ENCODE data around the gene LRMDA.

LRMDA gene

GRCh38 chr10:75449382-75450074 lies 18.1 kb downstream of the LRMDA start:
- DNase-seq: no peak

GRCh38 chr10:75450075-75450445 lies 18.6 kb downstream of the LRMDA start:
- no peak for DNase-seq

GRCh38 chr10:75450644-75451640 lies 19.5 kb downstream of the LRMDA start:
- no peak for DNase-seq

GRCh38 chr10:75451831-75452230 lies 20.4 kb downstream of the LRMDA start:
- no peak for DNase-seq

- DNase-seq: no peak
Measured at GRCh38 chr10:75452997-75453396, 21.6 kb downstream of the LRMDA start.

GRCh38 chr10:75456122-75456521 lies 24.7 kb downstream of the LRMDA start:
- DNase-seq: no peak

- no peak for DNase-seq
Measured at GRCh38 chr10:75460059-75460458, 28.6 kb downstream of the LRMDA start.

GRCh38 chr10:75461672-75462649 lies 30.5 kb downstream of the LRMDA start:
- no peak for DNase-seq

- DNase-seq: no peak
Measured at GRCh38 chr10:75462865-75463264, 31.4 kb downstream of the LRMDA start.

GRCh38 chr10:75464478-75465449 lies 33.3 kb downstream of the LRMDA start:
- no peak for DNase-seq

GRCh38 chr10:75465450-75465827 lies 34.0 kb downstream of the LRMDA start:
- DNase-seq: no peak

GRCh38 chr10:75466001-75466400 lies 34.6 kb downstream of the LRMDA start:
- no peak for DNase-seq

GRCh38 chr10:75466886-75467285 lies 35.5 kb downstream of the LRMDA start:
- DNase-seq: no peak

GRCh38 chr10:75468612-75469005 lies 37.2 kb downstream of the LRMDA start:
- no peak for DNase-seq

GRCh38 chr10:75469006-75469616 lies 37.7 kb downstream of the LRMDA start:
- DNase-seq: no peak

GRCh38 chr10:75470901-75471300 lies 39.5 kb downstream of the LRMDA start:
- DNase-seq: no peak

- no peak for DNase-seq
Measured at GRCh38 chr10:75472685-75473084, 41.3 kb downstream of the LRMDA start.

- no peak for DNase-seq
Measured at GRCh38 chr10:75474106-75474505, 42.7 kb downstream of the LRMDA start.

- no peak for DNase-seq
Measured at GRCh38 chr10:75475460-75476182, 44.2 kb downstream of the LRMDA start.

- no peak for DNase-seq
Measured at GRCh38 chr10:75476569-75476968, 45.1 kb downstream of the LRMDA start.

GRCh38 chr10:75476985-75477384 lies 45.6 kb downstream of the LRMDA start:
- DNase-seq: no peak

Data from GDM1 (cell line).